Fibroblast of lung (primary cell): ENCODE results near the gene PIK3C2G. TPM values are rescaled to one million over a fixed set of nuclear protein-coding genes. Genes with fewer than 3 reads are reported as not detected.
"Not testable (repeated sequence)": the region's sequence is repeated elsewhere in the genome, so short reads cannot be mapped to it uniquely, and the experiment has no call there.

ENCODE experiments used
- DNase-seq, 2 donors: peaks; one replicate each; pipeline versions ENCODE4 v3.0.0 to v3.0.0-alpha.2; 2010; ENCODE audit warnings: low read depth in 2 of 2
- H2AFZ ChIP-seq: 2 replicates; pipeline ENCODE4 v1.5.1; 2012; ENCODE audit warnings: low read length, control low read depth, inconsistent platforms
- H3K27ac ChIP-seq: 2 replicates; pipeline ENCODE4 v1.5.1; 2011; ENCODE audit warnings: low read length, control low read depth; ENCODE audit not compliant: insufficient read depth
- H3K27me3 ChIP-seq: 2 replicates; pipeline ENCODE4 v1.5.1; 2011; ENCODE audit warnings: mild to moderate bottlenecking, low read length; ENCODE audit not compliant: control insufficient read depth, insufficient read depth
- H3K36me3 ChIP-seq: 2 replicates; pipeline ENCODE4 v1.5.1; 2011; ENCODE audit warnings: low read length; ENCODE audit not compliant: control insufficient read depth, insufficient read depth
- H3K4me1 ChIP-seq: 2 replicates; pipeline ENCODE4 v1.5.1; 2011; ENCODE audit warnings: low read length; ENCODE audit not compliant: control insufficient read depth, insufficient read depth; ENCODE audit errors: extremely low read depth
- H3K4me2 ChIP-seq: 2 replicates; pipeline ENCODE4 v1.5.1; 2011; ENCODE audit warnings: low read length, control low read depth; ENCODE audit not compliant: insufficient read depth; ENCODE audit errors: extremely low read depth
- H3K4me3 ChIP-seq, 4 experiments: fragments of 200-600 bp in 1 of 4; sonication (generic) in 1 of 4; replicated peaks in 1 of 4; 2 replicates each; pipeline ENCODE4 v1.5.1; 2011 to 2016; ENCODE audit warnings: low read length in 4 of 4, low read depth in 3 of 4, mild to moderate bottlenecking in 3 of 4, control low read depth in 2 of 4, inconsistent platforms in 1 of 4, mixed read lengths in 1 of 4; ENCODE audit not compliant: insufficient read depth in 1 of 4; ENCODE audit errors: control extremely low read depth in 1 of 4
- H3K79me2 ChIP-seq: 2 replicates; pipeline ENCODE4 v1.5.1; 2012; ENCODE audit warnings: mild to moderate bottlenecking, low read length, inconsistent platforms; ENCODE audit not compliant: control insufficient read depth, insufficient read depth
- H3K9ac ChIP-seq: 2 replicates; pipeline ENCODE4 v1.5.1; 2011; ENCODE audit warnings: mild to moderate bottlenecking, low read length, control low read depth; ENCODE audit not compliant: insufficient read depth
- H3K9me3 ChIP-seq: 2 replicates; pipeline ENCODE4 v1.5.1; 2012; ENCODE audit warnings: low read depth, low read length; ENCODE audit not compliant: control insufficient read depth, insufficient read depth
- H4K20me1 ChIP-seq: 2 replicates; pipeline ENCODE4 v1.5.1; 2011; ENCODE audit warnings: low read length; ENCODE audit not compliant: control insufficient read depth, insufficient read depth; ENCODE audit errors: extremely low read depth
- EZH2 ChIP-seq: IDR thresholded peaks from 2 replicates; pipeline ENCODE4 v1.5.1; 2012; ENCODE audit warnings: low read length, control low read depth, mild to moderate bottlenecking; ENCODE audit errors: missing control alignments
- polyA plus RNA-seq, 2 donors: library from polyadenylated mRNA; depleted of rRNA in 1 of 2; stranded (reverse) in 1 of 2; unstranded in 1 of 2; fragments of >200 nt; gene quantifications; 2 replicates each; pipeline ENCODE4 v1.2.1, GENCODE V29; 2011 to 2012; ENCODE audit warnings: missing spikeins in 1 of 2
- total RNA-seq: library from RNA; depleted of rRNA; stranded (reverse); fragments of >200 nt; gene quantifications from 2 replicates; pipeline ENCODE4 v1.2.1, GENCODE V29; 2014
- TF ChIP-seq, protein P1 (sequence below), 2 donors: IDR thresholded peaks in 1 of 2; conservative IDR thresholded peaks in 1 of 2; 1 replicate in 1 of 2; 2 replicates in 1 of 2; pipeline ENCODE4 v1.5.1; 2011 to 2012; ENCODE audit warnings: low read length in 2 of 2, control low read depth in 1 of 2, inconsistent platforms in 1 of 2, low read depth in 1 of 2, mild to moderate bottlenecking in 1 of 2

Gene PIK3C2G
- total and polyA plus RNA-seq, 2 donors (not counting 1 experiment from before 2014, with no cell fraction given): not detected

DNA sequence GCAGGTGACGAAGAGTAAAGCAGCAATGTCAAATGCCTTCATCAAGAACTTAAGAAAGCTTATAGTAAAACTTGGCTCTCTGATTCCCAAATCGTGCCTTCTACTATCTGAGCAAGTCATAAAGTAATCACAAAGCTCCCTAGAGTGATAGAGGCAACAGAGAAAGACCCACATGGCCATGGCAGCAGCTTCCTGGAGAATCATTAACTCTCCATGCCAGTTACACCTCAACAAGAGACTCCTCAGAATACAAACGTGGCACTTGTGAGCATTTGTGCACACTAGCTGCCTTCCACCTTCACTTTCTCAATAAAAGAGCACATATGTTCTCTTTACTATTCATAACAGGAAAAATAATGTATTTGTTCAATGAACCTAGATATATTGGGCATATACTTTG is 428.5 kb downstream of the PIK3C2G start:
- no peaks in the 10 kb centered on the region for H3K79me2 ChIP-seq
- no peak overlapping the region for H3K4me3 ChIP-seq
- peaks cover 2% of the 10 kb centered on the region for H3K4me1 ChIP-seq
- no peak for TF ChIP-seq EZH2
- TF ChIP-seq, protein P1, sequence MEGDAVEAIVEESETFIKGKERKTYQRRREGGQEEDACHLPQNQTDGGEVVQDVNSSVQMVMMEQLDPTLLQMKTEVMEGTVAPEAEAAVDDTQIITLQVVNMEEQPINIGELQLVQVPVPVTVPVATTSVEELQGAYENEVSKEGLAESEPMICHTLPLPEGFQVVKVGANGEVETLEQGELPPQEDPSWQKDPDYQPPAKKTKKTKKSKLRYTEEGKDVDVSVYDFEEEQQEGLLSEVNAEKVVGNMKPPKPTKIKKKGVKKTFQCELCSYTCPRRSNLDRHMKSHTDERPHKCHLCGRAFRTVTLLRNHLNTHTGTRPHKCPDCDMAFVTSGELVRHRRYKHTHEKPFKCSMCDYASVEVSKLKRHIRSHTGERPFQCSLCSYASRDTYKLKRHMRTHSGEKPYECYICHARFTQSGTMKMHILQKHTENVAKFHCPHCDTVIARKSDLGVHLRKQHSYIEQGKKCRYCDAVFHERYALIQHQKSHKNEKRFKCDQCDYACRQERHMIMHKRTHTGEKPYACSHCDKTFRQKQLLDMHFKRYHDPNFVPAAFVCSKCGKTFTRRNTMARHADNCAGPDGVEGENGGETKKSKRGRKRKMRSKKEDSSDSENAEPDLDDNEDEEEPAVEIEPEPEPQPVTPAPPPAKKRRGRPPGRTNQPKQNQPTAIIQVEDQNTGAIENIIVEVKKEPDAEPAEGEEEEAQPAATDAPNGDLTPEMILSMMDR (conservative IDR thresholded peaks at IDR 0.05 in 1 of 2, IDR thresholded peaks at IDR 0.05 in 1 of 2; ENCODE audit: low read depth in 1 of 2, low read length in 2 of 2): no peak
- no peak overlapping the region for H3K4me2 ChIP-seq
- H3K27me3 ChIP-seq: no peaks in the 10 kb centered on the region
- no peaks in the 10 kb centered on the region for H4K20me1 ChIP-seq
- no peaks in the 10 kb centered on the region for H3K36me3 ChIP-seq
- H3K27ac ChIP-seq: no peak overlapping the region
- H3K9ac ChIP-seq: no peak overlapping the region
- H2AFZ ChIP-seq: no peak overlapping the region
- no peaks in the 10 kb centered on the region for H3K9me3 ChIP-seq
- no peak for DNase-seq

DNA sequence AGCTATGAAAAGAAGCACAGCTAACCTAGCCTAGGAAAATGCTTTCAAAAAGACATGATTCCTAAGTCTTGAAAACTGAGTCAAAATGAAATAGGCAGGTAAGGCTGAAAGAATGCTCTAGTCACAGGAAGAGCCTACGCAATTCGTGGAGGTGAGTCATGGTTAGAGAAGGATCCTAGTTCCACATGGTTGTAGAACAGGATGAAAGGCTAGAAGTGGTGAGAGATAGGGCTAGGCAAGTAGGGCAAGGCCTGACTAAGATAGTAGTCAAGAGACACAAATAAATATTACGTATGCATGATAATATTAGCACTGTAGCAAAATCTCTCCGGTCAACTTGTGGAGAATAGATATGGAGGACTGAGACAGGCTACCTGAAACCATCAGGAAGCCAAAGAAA is 429.3 kb downstream of the PIK3C2G start:
- no peaks in the 10 kb centered on the region for H3K36me3 ChIP-seq
- no peak overlapping the region for H3K27ac ChIP-seq
- H3K27me3 ChIP-seq: no peaks in the 10 kb centered on the region
- H3K79me2 ChIP-seq: no peaks in the 10 kb centered on the region
- peak; percentile 19 to 92 for DNase-seq
- H3K4me3 ChIP-seq: no peak overlapping the region
- H2AFZ ChIP-seq: no peak overlapping the region
- TF ChIP-seq, protein P1 (conservative IDR thresholded peaks at IDR 0.05 in 1 of 2, IDR thresholded peaks at IDR 0.05 in 1 of 2; ENCODE audit: low read depth in 1 of 2, low read length in 2 of 2): no peak
- no peak for TF ChIP-seq EZH2
- no peaks in the 10 kb centered on the region for H4K20me1 ChIP-seq
- no peak overlapping the region for H3K9ac ChIP-seq
- peak overlapping the region; percentile 32 for H3K4me2 ChIP-seq
- H3K9me3 ChIP-seq: no peaks in the 10 kb centered on the region
- peaks cover 2% of the 10 kb centered on the region for H3K4me1 ChIP-seq

DNA sequence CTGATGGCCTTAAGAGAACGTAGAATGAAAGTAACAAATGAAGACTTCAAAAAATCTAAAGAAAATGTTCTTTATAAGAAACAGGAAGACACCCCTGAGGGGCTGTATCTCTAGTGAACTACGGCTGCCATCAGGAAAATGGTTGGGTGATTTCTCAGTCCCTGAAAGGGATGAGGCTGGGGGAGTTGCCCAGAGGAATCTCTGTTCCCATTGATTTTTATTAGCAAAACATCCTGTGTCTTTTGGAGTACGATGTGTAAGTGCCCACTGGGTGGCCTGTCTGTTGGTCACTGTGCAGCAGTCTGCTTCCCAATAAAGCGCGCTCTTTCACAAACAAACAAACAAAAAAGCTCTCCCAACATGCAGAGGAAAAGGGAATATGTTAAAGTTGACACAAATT is 432.7 kb downstream of the PIK3C2G start:
- not testable (repeated sequence) for H3K4me2 ChIP-seq, H3K36me3 ChIP-seq

More for the DNA sequence above, 432.7 kb downstream of the PIK3C2G start:
- not testable (repeated sequence) for H3K9me3 ChIP-seq, H4K20me1 ChIP-seq, H3K79me2 ChIP-seq, DNase-seq, H2AFZ ChIP-seq, H3K9ac ChIP-seq, H3K27ac ChIP-seq, H3K4me1 ChIP-seq, H3K27me3 ChIP-seq, H3K4me3 ChIP-seq
